Left renal pelvis (tissue), 4 donors: ENCODE data around the gene STYXL1. TPM values are rescaled to one million over a fixed set of nuclear protein-coding genes. Genes with fewer than 3 reads are reported as not detected.

Experiments
- DNase-seq, 4 donors: peaks; one replicate each; pipeline ENCODE4 v3.0.0-alpha.2; 2013; ENCODE audit warnings: low read depth in 4 of 4, low spot score in 3 of 4
- polyA plus RNA-seq, 4 donors: library from polyadenylated mRNA; unstranded; fragments of 120-200 nt; gene quantifications; one replicate each; pipeline ENCODE4 v1.2.1, GENCODE V29; 2013; ENCODE audit not compliant: insufficient read length in 4 of 4

The STYXL1 gene
- polyA plus RNA-seq, 4 donors, result 27.3 to 55.3 (median 38.9) TPM

GRCh38 chr7:75962607-75963380 lies 85.0 kb downstream of the STYXL1 start:
- DNase-seq, result no peak

DNA sequence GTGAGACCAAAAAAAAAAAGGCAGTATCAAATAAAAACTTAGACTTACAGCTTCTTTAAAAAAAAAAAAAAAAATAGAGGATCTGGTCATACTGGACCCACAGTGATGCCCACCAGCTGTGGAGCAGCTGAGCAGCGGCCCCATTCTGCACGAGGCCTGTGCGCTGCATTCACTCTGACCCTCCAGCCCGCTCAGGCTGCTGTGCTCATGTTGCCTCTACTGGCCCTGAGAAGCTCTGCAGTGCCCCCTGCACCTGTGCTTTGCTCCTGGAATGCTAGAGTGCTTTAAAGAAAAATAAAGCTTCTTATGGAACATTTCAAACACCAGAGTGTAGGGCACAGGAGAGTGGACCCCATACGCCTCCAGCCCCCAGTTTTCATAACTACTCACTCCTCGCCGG lies 86.6 kb downstream of the STYXL1 start:
- no peak for DNase-seq

DNA sequence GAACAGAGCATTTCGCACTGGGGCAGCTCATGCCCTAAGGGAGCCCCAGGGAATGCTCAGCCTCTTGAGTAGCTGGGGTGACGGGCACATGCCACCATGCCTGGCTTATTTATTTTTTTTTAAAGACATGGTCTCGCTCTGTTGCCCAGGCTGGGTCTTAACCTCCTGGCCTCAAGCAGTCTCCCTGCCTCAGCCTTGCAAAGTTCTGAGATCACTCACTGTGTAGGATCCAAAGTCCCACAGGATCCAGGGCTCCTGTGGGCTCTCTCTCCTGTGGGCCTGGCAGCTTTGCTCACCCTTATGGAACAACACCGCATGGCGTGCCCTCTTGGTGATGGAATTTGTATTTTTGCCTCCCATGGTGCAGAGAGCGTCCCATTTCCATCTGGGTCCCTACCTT lies 87.4 kb downstream of the STYXL1 start:
- no peak for DNase-seq

- DNase-seq, result no peak
Observed at GRCh38 chr7:75958802-75959543, 88.8 kb downstream of the STYXL1 start.

DNA sequence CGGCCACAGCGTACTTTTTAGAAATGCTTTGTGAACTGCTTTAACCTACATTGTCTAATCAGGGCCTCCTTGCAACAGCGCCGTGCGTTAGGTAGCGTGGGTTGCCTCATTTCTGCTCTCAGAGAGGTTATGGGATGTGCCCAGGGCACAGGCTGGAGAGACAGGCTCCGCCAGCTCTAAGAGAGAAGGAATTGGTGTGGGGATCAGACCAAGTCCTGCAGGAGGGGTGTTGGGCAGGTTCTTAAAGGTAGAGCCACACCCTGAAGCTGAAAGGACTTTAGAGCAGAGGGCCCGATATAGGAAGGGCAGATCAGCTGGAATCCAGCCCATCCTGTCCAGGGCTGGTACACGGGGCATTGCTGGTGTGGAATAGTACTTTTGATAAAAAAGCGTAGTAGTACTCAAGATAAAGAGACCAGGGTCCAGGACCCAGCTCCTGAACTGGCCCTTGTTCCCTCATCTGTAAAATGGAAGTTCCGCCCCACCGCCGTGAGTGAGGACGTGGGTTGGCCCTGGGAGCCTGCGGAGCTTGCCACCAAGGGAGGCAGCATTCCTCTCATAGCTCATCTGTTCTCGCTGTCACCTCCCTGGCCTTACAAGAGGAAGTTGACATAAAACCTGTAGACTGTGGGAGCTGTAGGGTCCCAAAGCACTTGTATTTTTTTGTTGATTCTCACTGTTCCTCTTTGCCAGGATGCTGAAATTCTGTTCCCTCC lies 90.6 kb downstream of the STYXL1 start:
- DNase-seq, result peak in 1 of 4 donors; percentile 39

DNA sequence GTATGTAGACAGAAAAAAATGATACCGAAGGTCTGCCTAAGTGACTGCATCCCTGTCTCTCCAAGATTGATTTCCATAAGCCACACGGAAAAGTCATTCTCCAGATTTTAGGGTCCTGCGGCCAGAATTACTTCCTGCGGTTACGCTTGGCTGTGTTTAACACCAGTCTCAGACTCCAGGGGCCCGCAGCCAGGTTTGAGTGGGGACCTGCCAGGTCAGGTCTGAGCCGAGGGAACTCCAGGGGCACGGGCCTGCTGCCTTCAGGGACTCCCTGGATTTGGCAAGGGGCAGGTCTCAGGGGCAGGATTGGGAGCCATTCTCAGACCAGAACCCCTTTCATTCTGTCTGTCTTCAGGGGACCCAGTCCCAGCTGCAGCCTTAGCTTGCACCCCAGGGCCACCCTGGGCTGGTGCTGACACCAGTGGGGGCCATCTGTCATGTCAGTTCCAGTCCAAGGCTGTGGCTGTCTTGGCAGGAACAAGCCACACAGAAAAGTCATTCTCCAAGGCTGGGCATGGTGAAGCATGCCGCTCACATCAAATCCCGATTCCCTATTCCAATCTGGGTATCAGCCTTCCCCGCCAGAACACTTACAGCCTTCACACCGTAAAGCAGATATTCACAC lies 92.4 kb downstream of the STYXL1 start:
- no peak for DNase-seq

DNA sequence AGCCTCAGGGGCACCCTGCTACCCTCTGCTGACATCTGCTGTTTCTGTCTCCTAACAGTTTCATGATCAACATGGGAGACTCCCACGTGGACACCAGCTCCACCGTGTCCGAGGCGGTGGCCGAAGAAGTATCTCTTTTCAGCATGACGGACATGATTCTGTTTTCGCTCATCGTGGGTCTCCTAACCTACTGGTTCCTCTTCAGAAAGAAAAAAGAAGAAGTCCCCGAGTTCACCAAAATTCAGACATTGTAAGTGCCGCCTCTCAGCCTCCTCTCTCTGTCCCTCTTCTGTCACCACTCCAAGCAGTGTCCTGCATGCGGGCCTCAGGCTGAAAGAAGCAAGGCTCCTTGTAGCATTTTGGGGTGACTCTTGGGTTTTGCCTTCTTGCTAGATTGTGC lies 93.9 kb downstream of the STYXL1 start:
- DNase-seq, result no peak

DNA sequence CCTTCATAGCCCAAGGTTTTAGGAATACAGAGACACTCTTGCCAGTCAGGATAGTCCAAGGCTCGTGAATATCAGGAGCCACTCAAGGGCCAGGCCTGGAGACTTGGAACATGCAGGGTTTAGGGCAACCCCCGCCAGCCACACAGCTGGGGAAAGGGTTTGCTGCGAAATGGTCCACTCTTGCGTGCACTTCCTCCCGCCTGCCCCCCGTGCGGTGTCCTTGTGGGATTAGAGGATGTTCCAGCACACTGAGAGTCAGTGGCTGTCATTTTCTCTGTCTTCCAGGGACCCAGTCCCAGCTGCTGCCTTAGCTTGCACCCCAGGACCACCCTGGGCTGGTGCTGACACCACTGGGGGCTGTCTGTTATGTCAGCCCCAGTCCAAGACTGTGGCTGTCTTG lies 94.4 kb downstream of the STYXL1 start:
- DNase-seq, result no peak

GRCh38 chr7:75951506-75951905 lies 96.3 kb downstream of the STYXL1 start:
- no peak for DNase-seq

DNA sequence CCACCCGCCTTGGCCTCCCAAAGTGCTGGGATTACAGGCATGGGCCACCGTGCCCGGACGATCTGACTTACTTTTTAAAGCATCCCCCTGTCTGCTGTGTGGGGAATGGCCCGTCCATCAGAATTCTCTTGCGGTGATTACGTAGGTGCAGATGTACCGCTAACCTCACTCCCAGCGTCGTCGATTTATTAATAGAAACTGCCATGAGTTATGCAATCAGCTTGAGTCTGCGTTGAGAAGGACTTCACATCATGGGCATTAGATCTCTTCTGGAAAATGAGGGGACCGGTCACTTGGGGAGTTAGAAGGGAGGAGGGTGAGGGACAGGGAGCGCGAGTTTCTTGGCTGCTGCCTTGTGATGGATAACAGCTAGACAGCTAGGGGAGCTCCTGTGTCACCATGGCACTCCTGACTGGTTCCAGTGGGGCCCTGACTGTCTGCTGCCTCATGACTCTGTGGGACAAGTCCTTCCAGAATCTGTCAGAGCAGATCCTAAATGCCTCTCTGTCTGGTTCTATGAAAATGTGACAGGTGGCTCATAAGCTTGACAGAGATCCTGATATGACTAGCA lies 97.6 kb downstream of the STYXL1 start:
- no peak for DNase-seq

DNA sequence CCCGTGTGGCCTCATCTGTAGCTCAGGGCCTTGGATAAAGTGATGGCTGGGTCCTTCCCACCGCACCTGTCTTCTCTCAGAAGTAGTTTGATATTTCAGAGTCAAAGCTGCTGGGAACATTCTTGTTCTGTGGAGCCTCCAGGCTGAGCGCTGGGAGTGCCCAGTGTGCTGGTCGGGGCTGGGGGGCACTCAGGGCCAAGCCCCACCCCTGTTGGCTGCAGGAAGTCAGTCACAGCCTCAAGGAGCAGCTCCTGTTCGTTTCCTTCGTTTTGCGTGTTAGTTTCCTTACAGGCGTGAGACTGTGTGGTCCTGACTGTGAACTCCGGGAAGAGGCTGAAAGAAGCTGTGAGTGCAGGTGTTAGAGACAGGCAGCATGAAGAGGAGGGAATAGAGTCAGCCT lies 99.6 kb downstream of the STYXL1 start:
- DNase-seq, result no peak

Other genes with a start within 250 kb of the STYXL1 start
- 1 to 10 TPM in 1 of 4 donors, under 1 TPM in 1, not detected in 2; 0.29 to 2.3 TPM for gene CCL24, start 234.2 kb downstream of the STYXL1 start, polyA plus RNA-seq
- 10 to 100 TPM; 37.2 to 77.9 (median 65.8) TPM for gene RHBDD2, start 169.0 kb downstream of the STYXL1 start, polyA plus RNA-seq
- gene POR, start 132.8 kb downstream of the STYXL1 start, polyA plus RNA-seq, result 10 to 100 TPM; 50.8 to 70.5 (median 62.1) TPM
- 10 to 100 TPM; 26.0 to 56.8 (median 49.7) TPM for gene TMEM120A, start 53.4 kb downstream of the STYXL1 start, polyA plus RNA-seq
- gene MDH2, start 106 bp upstream of the STYXL1 start, polyA plus RNA-seq, result 100 to 1,000 TPM; 137 to 217 (median 207) TPM
- gene SRRM3, start 153.9 kb upstream of the STYXL1 start, polyA plus RNA-seq, result 1 to 10 TPM in 2 of 4 donors, under 1 TPM in 2; 0.14 to 2.2 (median 1.2) TPM